ENCODE results near the gene SIX3.

DNA sequence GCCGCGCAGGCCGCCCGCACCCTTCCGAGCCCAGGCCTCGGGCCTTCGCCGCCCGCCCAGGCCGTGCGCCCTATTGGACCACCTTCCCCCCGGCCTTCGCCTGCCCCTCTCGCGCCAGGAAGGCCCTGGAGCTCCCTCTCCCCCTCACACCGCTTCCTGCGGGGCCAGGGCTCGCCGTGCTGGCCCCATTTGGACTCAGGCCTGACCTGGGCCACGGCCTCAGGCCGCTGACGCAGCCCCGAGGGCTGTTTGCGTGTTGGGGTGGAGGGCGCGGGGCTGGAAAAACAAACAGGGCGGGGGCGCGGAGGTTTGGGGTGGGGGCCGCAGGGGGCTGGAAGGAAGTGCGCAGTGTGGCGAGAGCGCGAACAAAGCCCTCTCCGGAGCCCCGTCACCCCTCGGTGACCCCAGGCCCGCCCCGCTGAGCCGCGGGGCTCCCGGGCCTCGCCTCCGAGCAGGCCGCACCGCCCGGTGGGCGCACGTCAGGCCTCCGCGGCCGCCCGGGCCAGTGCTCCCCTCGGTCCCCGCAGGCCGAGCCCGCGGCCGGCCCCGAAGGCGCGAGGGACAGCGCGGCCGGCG is 12.3 kb upstream of the SIX3 start:
- TF ChIP-seq JUN (CRISPR knock-in tag; IDR thresholded peaks at IDR 0.05) (no peak), ZNF423 (CRISPR knock-in tag; IDR thresholded peaks at IDR 0.05) (no peak), SP1 (CRISPR knock-in tag; conservative IDR thresholded peaks at IDR 0.05) (no peak), TP53 (CRISPR knock-in tag; IDR thresholded peaks at IDR 0.05) (no peak), SOX15 (CRISPR knock-in tag; IDR thresholded peaks at IDR 0.05) (no peak)
- TF ChIP-seq, protein P1, sequence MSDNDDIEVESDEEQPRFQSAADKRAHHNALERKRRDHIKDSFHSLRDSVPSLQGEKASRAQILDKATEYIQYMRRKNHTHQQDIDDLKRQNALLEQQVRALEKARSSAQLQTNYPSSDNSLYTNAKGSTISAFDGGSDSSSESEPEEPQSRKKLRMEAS (CRISPR knock-in tag; IDR thresholded peaks at IDR 0.05), result no peak
- TF ChIP-seq, protein P2, sequence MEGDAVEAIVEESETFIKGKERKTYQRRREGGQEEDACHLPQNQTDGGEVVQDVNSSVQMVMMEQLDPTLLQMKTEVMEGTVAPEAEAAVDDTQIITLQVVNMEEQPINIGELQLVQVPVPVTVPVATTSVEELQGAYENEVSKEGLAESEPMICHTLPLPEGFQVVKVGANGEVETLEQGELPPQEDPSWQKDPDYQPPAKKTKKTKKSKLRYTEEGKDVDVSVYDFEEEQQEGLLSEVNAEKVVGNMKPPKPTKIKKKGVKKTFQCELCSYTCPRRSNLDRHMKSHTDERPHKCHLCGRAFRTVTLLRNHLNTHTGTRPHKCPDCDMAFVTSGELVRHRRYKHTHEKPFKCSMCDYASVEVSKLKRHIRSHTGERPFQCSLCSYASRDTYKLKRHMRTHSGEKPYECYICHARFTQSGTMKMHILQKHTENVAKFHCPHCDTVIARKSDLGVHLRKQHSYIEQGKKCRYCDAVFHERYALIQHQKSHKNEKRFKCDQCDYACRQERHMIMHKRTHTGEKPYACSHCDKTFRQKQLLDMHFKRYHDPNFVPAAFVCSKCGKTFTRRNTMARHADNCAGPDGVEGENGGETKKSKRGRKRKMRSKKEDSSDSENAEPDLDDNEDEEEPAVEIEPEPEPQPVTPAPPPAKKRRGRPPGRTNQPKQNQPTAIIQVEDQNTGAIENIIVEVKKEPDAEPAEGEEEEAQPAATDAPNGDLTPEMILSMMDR (IDR thresholded peaks at IDR 0.05), result no peak
- TF ChIP-seq, protein P3, sequence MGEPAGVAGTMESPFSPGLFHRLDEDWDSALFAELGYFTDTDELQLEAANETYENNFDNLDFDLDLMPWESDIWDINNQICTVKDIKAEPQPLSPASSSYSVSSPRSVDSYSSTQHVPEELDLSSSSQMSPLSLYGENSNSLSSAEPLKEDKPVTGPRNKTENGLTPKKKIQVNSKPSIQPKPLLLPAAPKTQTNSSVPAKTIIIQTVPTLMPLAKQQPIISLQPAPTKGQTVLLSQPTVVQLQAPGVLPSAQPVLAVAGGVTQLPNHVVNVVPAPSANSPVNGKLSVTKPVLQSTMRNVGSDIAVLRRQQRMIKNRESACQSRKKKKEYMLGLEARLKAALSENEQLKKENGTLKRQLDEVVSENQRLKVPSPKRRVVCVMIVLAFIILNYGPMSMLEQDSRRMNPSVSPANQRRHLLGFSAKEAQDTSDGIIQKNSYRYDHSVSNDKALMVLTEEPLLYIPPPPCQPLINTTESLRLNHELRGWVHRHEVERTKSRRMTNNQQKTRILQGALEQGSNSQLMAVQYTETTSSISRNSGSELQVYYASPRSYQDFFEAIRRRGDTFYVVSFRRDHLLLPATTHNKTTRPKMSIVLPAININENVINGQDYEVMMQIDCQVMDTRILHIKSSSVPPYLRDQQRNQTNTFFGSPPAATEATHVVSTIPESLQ (CRISPR knock-in tag; IDR thresholded peaks at IDR 0.05), result no peak
